Mononuclear cell (primary cell): Measurements from ENCODE around the gene NOL11. TPM values are rescaled to one million over a fixed set of nuclear protein-coding genes. Genes with fewer than 3 reads are reported as not detected.
"Not testable (repeated sequence)": the region's sequence is repeated elsewhere in the genome, so short reads cannot be mapped to it uniquely, and the experiment has no call there.

Experiments
- H3K27me3 ChIP-seq: 2 replicates; pipeline ENCODE4 v1.6.0; 2011; ENCODE audit warnings: low read length, control low read depth; ENCODE audit not compliant: insufficient read depth
- H3K4me1 ChIP-seq: 2 replicates; pipeline ENCODE4 v1.5.1; 2011; ENCODE audit warnings: mild to moderate bottlenecking, low read length, control low read depth; ENCODE audit not compliant: insufficient read depth
- H3K4me3 ChIP-seq: 2 replicates; pipeline ENCODE4 v1.5.1; 2011; ENCODE audit warnings: mild to moderate bottlenecking, low read length, moderate library complexity
- H3K9me3 ChIP-seq: 2 replicates; pipeline ENCODE4 v1.5.1; 2011; ENCODE audit warnings: low read depth, mild to moderate bottlenecking, control low read depth, low read length
- total RNA-seq: library from RNA; depleted of rRNA; stranded (reverse); fragments of >200 nt; gene quantifications from one replicate; pipeline ENCODE4 v1.2.3, GENCODE V29; 2012

Gene NOL11
- total RNA-seq, 1 donor: 76.5 TPM

- not testable (repeated sequence) for H3K9me3 ChIP-seq, H3K4me3 ChIP-seq, H3K27me3 ChIP-seq, H3K4me1 ChIP-seq
These were observed 39.0 kb downstream of the NOL11 start for GRCh38 chr17:67756766-67757165.

GRCh38 chr17:67759355-67760171 lies 41.8 kb downstream of the NOL11 start:
- Histone ChIP-seq H3K9me3 (no peaks in the 10 kb centered on the region), H3K4me3 (no peak overlapping the region), H3K27me3 (no peaks in the 10 kb centered on the region), H3K4me1 (no peaks in the 10 kb centered on the region)

GRCh38 chr17:67765623-67766022 lies 47.9 kb downstream of the NOL11 start:
- H3K9me3 ChIP-seq: no peaks in the 10 kb centered on the region
- H3K27me3 ChIP-seq: no peaks in the 10 kb centered on the region
- no peaks in the 10 kb centered on the region for H3K4me1 ChIP-seq
- no peak overlapping the region for H3K4me3 ChIP-seq

GRCh38 chr17:67769231-67769630 lies 51.5 kb downstream of the NOL11 start:
- H3K9me3 ChIP-seq: no peaks in the 10 kb centered on the region
- H3K4me3 ChIP-seq: no peak overlapping the region
- H3K4me1 ChIP-seq: no peaks in the 10 kb centered on the region
- H3K27me3 ChIP-seq: no peaks in the 10 kb centered on the region

DNA sequence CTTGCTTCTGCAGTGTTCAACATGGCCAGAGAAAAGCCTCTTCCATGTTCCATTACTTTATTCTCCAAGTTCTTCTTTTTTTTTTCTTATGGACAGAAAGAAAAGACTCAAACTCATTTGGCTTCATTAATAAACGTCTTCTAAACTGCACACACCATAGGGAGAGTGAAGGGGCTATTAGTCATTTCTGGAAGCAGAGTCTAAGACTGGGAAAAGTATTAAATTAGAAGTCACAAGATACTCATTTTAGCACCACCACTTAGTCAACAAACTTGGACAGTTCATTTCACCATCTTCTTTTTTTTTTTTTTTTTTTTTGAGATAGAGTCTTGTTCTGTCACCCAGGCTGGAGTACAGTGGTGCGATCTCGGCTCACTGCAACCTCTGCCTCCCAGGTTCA lies 52.8 kb downstream of the NOL11 start:
- Histone ChIP-seq H3K9me3 (no peaks in the 10 kb centered on the region), H3K4me1 (no peaks in the 10 kb centered on the region), H3K4me3 (no peak overlapping the region), H3K27me3 (no peaks in the 10 kb centered on the region)

GRCh38 chr17:67772679-67773078 lies 54.9 kb downstream of the NOL11 start:
- H3K9me3 ChIP-seq: no peaks in the 10 kb centered on the region
- H3K27me3 ChIP-seq: no peaks in the 10 kb centered on the region
- no peak overlapping the region for H3K4me3 ChIP-seq
- H3K4me1 ChIP-seq: no peaks in the 10 kb centered on the region

- Histone ChIP-seq H3K4me3 (no peak overlapping the region), H3K9me3 (no peaks in the 10 kb centered on the region), H3K4me1 (no peaks in the 10 kb centered on the region), H3K27me3 (no peaks in the 10 kb centered on the region)
These were observed 55.5 kb downstream of the NOL11 start for GRCh38 chr17:67773246-67773645.

GRCh38 chr17:67779098-67779672 lies 61.4 kb downstream of the NOL11 start:
- Histone ChIP-seq H3K9me3 (no peaks in the 10 kb centered on the region), H3K4me3 (no peak overlapping the region), H3K27me3 (no peaks in the 10 kb centered on the region), H3K4me1 (no peaks in the 10 kb centered on the region)

GRCh38 chr17:67784364-67785121 lies 66.8 kb downstream of the NOL11 start:
- Histone ChIP-seq H3K27me3 (no peaks in the 10 kb centered on the region), H3K9me3 (no peaks in the 10 kb centered on the region), H3K4me1 (no peaks in the 10 kb centered on the region), H3K4me3 (no peak overlapping the region)

DNA sequence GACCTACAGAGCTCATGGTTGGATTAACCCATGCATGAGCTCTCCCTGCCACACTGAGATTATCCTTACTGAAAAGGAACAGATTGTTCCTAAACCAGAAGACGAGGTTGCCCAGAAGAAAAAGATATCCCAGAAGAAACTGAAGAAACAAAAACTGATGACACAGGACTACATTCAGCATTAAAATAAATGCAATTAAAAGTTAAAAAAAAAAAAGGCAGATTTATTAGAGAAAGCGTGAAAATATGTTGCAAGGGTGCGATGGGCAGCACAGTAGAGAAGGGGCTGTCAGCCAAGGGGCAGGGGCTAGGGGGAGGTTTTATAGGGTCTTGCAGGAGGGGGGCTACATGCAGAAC lies 67.4 kb downstream of the NOL11 start:
- H3K27me3 ChIP-seq: no peaks in the 10 kb centered on the region
- H3K9me3 ChIP-seq: no peaks in the 10 kb centered on the region
- no peak overlapping the region for H3K4me3 ChIP-seq
- H3K4me1 ChIP-seq: no peaks in the 10 kb centered on the region

DNA sequence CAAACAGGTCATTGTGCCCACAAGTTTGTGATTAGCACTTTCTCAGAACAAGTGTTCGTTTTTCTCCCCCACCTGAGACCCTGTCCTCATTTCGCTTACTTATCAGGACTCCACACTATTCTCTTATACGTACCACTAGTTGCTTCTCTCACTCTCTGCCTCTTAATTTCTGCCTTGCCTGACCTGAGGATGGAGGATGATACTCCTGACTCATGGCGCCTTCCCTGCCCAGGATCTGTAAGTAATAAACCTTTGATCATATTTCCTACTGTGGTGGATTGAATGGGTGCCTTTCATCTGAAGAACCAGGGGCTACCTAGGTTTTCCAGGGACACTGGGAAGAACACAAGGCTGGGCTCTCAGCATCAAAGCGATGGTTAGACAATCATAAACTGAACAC lies 67.8 kb downstream of the NOL11 start:
- no peaks in the 10 kb centered on the region for H3K4me1 ChIP-seq

More for the DNA sequence above, 67.8 kb downstream of the NOL11 start:
- Histone ChIP-seq H3K4me3 (no peak overlapping the region), H3K9me3 (no peaks in the 10 kb centered on the region), H3K27me3 (no peaks in the 10 kb centered on the region)

Other genes starting within 250 kb of the NOL11 start
- gene BPTF, start 107.6 kb downstream of the NOL11 start, total RNA-seq: 90.0 TPM